HepG2 (cell line): ENCODE results near the gene CYTH1. TPM values are rescaled to one million over a fixed set of nuclear protein-coding genes. Genes with fewer than 3 reads are reported as not detected.

ENCODE experiments used
- CREB3 ChIP-seq: sonication (generic); formaldehyde crosslinking; IDR thresholded peaks from 2 replicates; pipeline ENCODE4 v1.5.0; 2020; ENCODE audit warnings: missing genetic modification reagents
- DRAP1 ChIP-seq: IDR thresholded peaks from 2 replicates; pipeline ENCODE4 v1.6.1; 2016; ENCODE audit warnings: missing genetic modification reagents, missing compliant biosample characterization
- GFI1 ChIP-seq: sonication (generic); formaldehyde crosslinking; IDR thresholded peaks from 2 replicates; pipeline ENCODE4 v1.5.0; 2020; ENCODE audit warnings: missing genetic modification reagents, mild to moderate bottlenecking, borderline replicate concordance
- IKZF5 ChIP-seq: IDR thresholded peaks from 2 replicates; pipeline ENCODE4 v1.6.1; 2018; ENCODE audit warnings: missing genetic modification reagents, mild to moderate bottlenecking, missing compliant biosample characterization
- KLF16 ChIP-seq, 2 experiments: sonication (generic) in 1 of 2; formaldehyde crosslinking in 1 of 2; IDR thresholded peaks; 2 replicates each; pipeline versions ENCODE4 v1.6.1 to v1.8.0; 2016 to 2023; ENCODE audit warnings: missing genetic modification reagents in 2 of 2, missing compliant biosample characterization in 1 of 2
- MED13 ChIP-seq: sonication (generic); formaldehyde crosslinking; IDR thresholded peaks from 2 replicates; pipeline ENCODE4 v1.5.0; 2020; ENCODE audit warnings: missing genetic modification reagents
- MIXL1 ChIP-seq: IDR thresholded peaks from 2 replicates; pipeline ENCODE4 v1.6.1; 2016
- MLLT10 ChIP-seq: sonication (generic); formaldehyde crosslinking; IDR thresholded peaks from 2 replicates; pipeline ENCODE4 v1.4.0; 2020; ENCODE audit warnings: missing genetic modification reagents
- MXD4 ChIP-seq: IDR thresholded peaks from 2 replicates; pipeline ENCODE4 v1.6.1; 2016; ENCODE audit warnings: mild to moderate bottlenecking, missing biosample characterization, missing genetic modification reagents
- PITX1 ChIP-seq: sonication (generic); formaldehyde crosslinking; IDR thresholded peaks from 2 replicates; pipeline ENCODE4 v1.5.1; 2020; ENCODE audit warnings: mild to moderate bottlenecking, missing genetic modification reagents
- RNF2 ChIP-seq: fragments of 450-650 bp; conservative IDR thresholded peaks from 2 replicates; pipeline ENCODE4 v1.6.1; 2016; ENCODE audit warnings: low read depth
- SALL2 ChIP-seq: sonication (generic); formaldehyde crosslinking; IDR thresholded peaks from 2 replicates; pipeline ENCODE4 v1.8.1; 2023; ENCODE audit warnings: mild to moderate bottlenecking, missing genetic modification reagents, inconsistent platforms
- SP4 ChIP-seq: sonication (generic); formaldehyde crosslinking; IDR thresholded peaks from 2 replicates; pipeline ENCODE4 v1.8.1; 2023; ENCODE audit warnings: mild to moderate bottlenecking, missing genetic modification reagents
- THRA ChIP-seq: sonication (generic); formaldehyde crosslinking; IDR thresholded peaks from 2 replicates; pipeline ENCODE4 v1.4.0; 2020; ENCODE audit warnings: missing genetic modification reagents, borderline replicate concordance
- ZKSCAN8 ChIP-seq: IDR thresholded peaks from 2 replicates; pipeline ENCODE4 v1.6.1; 2016; ENCODE audit warnings: borderline replicate concordance, missing genetic modification reagents, missing compliant biosample characterization
- ZNF251 ChIP-seq: sonication (generic); formaldehyde crosslinking; IDR thresholded peaks from 2 replicates; pipeline ENCODE4 v1.9.0; 2021; ENCODE audit warnings: mild to moderate bottlenecking, missing genetic modification reagents
- ZNF274 ChIP-seq: sonication (generic); formaldehyde crosslinking; IDR thresholded peaks from 2 replicates; pipeline ENCODE4 v1.5.1; 2020; ENCODE audit warnings: mild to moderate bottlenecking, missing genetic modification reagents
- ZNF451 ChIP-seq: sonication (generic); formaldehyde crosslinking; IDR thresholded peaks from 2 replicates; pipeline ENCODE4 v1.5.0; 2020; ENCODE audit warnings: mild to moderate bottlenecking, missing genetic modification reagents
- ZNF563 ChIP-seq: sonication (generic); formaldehyde crosslinking; IDR thresholded peaks from 2 replicates; pipeline ENCODE4 v1.8.0; 2022; ENCODE audit warnings: mild to moderate bottlenecking, moderate library complexity, missing genetic modification reagents
- ZNF749 ChIP-seq: sonication (generic); formaldehyde crosslinking; IDR thresholded peaks from 2 replicates; pipeline ENCODE4 v1.8.0; 2022; ENCODE audit warnings: mild to moderate bottlenecking, missing genetic modification reagents, moderate library complexity, borderline replicate concordance
- ZNF75D ChIP-seq: sonication (generic); formaldehyde crosslinking; IDR thresholded peaks from 2 replicates; pipeline ENCODE4 v1.8.1; 2023; ENCODE audit warnings: missing genetic modification reagents, mild to moderate bottlenecking, borderline replicate concordance
- ZNF891 ChIP-seq: sonication (generic); formaldehyde crosslinking; IDR thresholded peaks from 2 replicates; pipeline ENCODE4 v1.5.0; 2020; ENCODE audit warnings: mild to moderate bottlenecking, missing genetic modification reagents
- ZSCAN20 ChIP-seq: sonication (generic); formaldehyde crosslinking; IDR thresholded peaks from 2 replicates; pipeline ENCODE4 v1.4.0; 2020; ENCODE audit warnings: missing genetic modification reagents, mild to moderate bottlenecking, borderline replicate concordance
- ZSCAN9 ChIP-seq: IDR thresholded peaks from 2 replicates; pipeline ENCODE4 v1.6.1; 2016; ENCODE audit warnings: borderline replicate concordance
- polyA plus RNA-seq, 8 experiments: library from polyadenylated mRNA; depleted of rRNA in 3 of 8; stranded (reverse) in 7 of 8; unstranded in 1 of 8; fragments of >200 nt; fragmentation: Illumina TruSeq in 4 of 8; extraction: Trizol in 4 of 8; gene quantifications; 2 replicates each; pipeline versions ENCODE4 v1.2.1 to v1.2.3, GENCODE V29; 2011 to 2016; ENCODE audit warnings: low read depth in 4 of 8, missing spikeins in 1 of 8, mixed read lengths in 1 of 8; ENCODE audit not compliant: insufficient read depth in 1 of 8
- total RNA-seq, 5 experiments: library from RNA; depleted of rRNA; stranded (reverse); fragments of >200 nt; fragmentation: Illumina TruSeq; extraction: Trizol; gene quantifications; 2 replicates each; pipeline ENCODE4 v1.2.3, GENCODE V29; 2016; ENCODE audit warnings: low read depth in 1 of 5

CYTH1 gene
- total and polyA plus RNA-seq, 2 of the 13 experiments (the other 11 are each of a cell fraction or from before 2014, with no cell fraction given): 20.1 to 48.9 TPM

DNA sequence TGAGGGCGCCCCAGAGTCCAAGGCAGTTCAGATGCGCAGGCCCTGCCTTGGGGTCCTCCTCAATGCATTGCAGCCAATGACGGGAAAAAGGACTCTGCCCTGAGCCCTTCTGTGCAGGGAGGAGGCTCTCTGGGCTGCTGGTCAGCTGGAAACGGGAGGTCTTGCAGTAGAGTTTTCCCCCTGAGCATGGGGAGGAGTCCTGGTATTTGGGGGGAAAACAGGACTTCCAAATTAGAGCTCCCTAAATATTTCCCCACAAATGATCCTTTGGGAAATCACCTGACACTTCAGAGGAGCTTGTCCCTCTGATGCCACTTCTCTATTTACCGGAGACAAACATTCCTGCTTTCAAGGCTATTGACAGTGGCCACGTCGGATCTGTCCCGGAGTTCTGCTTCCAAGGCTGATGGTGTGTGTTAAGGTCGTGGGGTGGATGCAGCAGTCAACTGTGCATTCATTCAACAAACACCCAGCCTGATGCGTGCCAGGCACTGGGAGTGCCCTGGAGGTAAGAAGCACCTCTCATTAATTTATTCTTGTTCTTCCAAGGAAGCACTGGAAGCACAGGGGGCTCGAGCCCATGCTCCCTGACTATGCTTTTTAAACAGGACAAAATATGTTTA, 131.9 kb downstream of the CYTH1 start (continued):
- TF ChIP-seq IKZF5 (CRISPR knock-in tag) (peak; percentile 97), GFI1 (CRISPR knock-in tag) (peak; percentile 76; the same call in 1 of the 2 replicates), SP4 (CRISPR knock-in tag) (peak; percentile 44; the same call in 1 of the 2 replicates), PITX1 (peak; percentile 94), THRA (CRISPR knock-in tag) (peak; percentile 96; the same call in 1 of the 2 replicates), ZSCAN20 (no peak; the same call in 1 of the 2 replicates), ZNF749 (CRISPR knock-in tag) (peak; percentile 47; the same call in 1 of the 2 replicates), ZNF251 (CRISPR knock-in tag) (no peak), MIXL1 (peak; percentile 96), MLLT10 (CRISPR knock-in tag) (no peak), ZNF563 (CRISPR knock-in tag) (peak; percentile 87), RNF2 (no peak), SALL2 (CRISPR knock-in tag) (peak; percentile 81; the same call in 1 of the 2 replicates), ZKSCAN8 (CRISPR knock-in tag) (peak; percentile 94), MED13 (CRISPR knock-in tag) (no peak), ZNF75D (CRISPR knock-in tag) (no peak), ZNF891 (CRISPR knock-in tag) (no peak), KLF16 (CRISPR knock-in tag; IDR thresholded peaks at IDR 0.05) (peak in 1 of 2 experiments; percentile 88; a peak in 2 of 4 replicates), MXD4 (CRISPR knock-in tag) (peak; percentile 67), DRAP1 (CRISPR knock-in tag) (peak; percentile 66), ZSCAN9 (CRISPR knock-in tag) (peak; percentile 74; the same call in 1 of the 2 replicates), ZNF451 (CRISPR knock-in tag) (no peak), CREB3 (CRISPR knock-in tag) (no peak), ZNF274 (no peak)
